NCI-H226 (cell line): Measurements from ENCODE around the gene BPHL.
"Not testable (repeated sequence)": the region's sequence is repeated elsewhere in the genome, so short reads cannot be mapped to it uniquely, and the experiment has no call there.

Source experiments
- DNase-seq: peaks from one replicate; pipeline ENCODE4 v3.0.0-alpha.2; 2015

Gene BPHL

DNA sequence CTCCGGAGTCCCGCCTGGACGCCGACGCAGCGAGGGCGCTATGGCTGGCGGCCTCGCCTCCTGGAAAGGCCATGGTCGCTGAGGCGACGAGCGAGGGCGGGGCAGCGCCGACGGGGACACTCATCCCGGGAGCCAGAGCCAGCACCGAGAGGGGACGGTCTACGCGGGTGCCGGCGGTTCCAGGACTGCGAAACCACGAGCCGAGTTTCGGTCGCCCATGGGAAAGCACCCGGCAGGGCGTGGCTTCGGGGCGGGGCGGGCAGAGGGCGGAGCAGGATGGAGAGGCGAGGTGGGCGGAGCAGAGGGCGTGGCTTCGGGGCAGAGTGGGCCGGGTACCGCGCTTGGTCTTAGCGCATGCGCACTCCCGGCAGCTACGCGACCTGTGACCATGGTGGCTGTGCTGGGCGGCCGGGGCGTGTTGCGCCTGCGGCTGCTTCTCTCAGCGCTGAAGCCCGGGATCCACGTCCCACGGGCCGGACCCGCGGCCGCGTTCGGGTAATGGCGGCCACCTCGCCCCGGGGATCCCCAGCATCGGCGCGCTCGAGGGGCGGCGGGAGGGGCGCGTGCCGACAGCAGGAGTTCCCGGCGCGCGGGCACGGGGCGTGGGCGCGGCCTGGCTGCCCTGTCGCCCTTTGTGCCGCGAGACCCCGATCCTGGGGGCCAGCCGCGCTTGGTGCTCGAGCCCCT, at the start of gene BPHL:
BPHL (plus strand) TSS at position 359 of the 687 bp plus-strand sequence; CDS start at position 389, 30 bp downstream.
- DNase-seq, result peak; percentile 77

DNA sequence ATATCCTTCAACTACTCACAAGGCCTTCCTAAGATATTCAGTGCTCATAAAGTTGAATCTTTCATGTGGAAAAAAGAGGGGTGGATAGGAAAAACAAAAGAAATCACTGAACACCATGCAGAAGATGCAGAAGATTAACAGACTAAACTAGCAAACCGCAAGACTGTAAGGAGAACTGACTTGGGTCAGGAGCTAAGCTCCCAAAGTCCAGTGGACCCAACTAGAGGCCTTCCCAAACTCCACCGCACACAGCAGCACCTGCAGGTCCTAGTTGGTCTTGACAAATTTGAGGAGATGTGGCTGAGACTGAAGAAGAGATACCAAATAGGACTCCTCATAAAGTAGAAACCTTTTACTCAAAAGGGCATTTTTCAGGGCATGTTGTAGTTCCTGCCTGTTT, 46.9 kb upstream of the BPHL start:
- no peak for DNase-seq

DNA sequence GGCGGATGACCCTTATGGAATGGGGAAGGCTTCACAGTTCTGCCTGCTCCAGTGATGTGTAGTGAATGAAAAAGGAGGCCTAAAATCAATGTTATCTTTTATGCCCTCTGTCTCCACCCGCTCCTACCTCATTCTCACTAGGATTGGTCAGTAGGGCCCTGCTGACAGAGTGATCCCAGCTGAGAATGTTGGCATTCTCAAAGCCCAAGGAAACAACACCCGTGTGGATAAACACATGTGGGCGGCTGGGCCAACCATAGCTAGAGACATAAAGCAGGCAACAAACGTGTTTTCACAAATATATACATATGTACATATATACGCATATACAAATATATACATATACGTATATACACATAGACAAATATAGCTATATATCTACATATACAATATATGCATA, 45.7 kb upstream of the BPHL start:
- no peak for DNase-seq

DNA sequence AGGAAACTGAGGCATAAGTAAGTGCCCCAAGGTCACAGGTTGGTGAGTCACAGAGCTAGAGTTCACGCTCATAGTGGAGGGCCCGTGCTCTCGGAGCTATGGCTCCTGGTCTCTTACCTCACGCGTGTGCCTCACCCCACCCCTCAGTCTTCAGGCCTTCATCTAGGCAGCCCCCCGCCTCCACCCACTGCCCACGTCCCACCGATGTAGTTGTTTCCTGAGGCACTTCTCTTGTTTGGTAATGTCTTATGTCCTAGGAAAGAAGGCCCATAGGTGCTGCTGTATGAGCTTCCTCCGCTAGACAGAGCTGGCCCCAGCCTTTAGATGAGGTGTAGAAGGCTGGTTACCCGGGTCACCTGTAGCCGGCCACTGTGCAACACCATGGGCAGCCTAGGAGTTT, 45.1 kb upstream of the BPHL start:
- no peak for DNase-seq

- no peak for DNase-seq
These were observed 42.8 kb upstream of the BPHL start for GRCh38 chr6:3075772-3076113.

- no peak for DNase-seq
These were observed 42.2 kb upstream of the BPHL start for GRCh38 chr6:3076320-3076719.

- DNase-seq, result no peak
These were observed 41.1 kb upstream of the BPHL start for GRCh38 chr6:3077430-3077829.

DNA sequence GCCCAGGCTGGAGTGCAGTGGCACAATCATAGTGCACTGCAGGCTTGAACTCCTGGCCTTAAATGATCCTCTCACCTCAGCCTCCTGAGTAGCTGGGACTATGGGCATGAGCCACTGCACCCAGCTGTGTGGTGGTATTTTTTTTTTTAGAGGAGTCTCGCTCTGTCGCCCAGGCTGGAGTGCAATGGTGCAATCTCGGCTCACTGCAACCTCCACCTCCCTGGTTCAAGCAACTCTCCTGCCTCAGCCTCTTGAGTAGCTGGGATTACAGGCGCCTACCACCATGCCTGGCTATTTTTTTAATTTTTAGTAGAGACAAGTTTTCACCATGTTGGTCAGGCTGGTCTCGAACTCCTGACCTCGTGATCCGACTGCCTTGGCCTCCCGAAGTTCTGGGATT, 39.6 kb upstream of the BPHL start:
- not testable (repeated sequence) for DNase-seq

- DNase-seq, result no peak
These were observed 38.8 kb upstream of the BPHL start for GRCh38 chr6:3079682-3080081.

DNA sequence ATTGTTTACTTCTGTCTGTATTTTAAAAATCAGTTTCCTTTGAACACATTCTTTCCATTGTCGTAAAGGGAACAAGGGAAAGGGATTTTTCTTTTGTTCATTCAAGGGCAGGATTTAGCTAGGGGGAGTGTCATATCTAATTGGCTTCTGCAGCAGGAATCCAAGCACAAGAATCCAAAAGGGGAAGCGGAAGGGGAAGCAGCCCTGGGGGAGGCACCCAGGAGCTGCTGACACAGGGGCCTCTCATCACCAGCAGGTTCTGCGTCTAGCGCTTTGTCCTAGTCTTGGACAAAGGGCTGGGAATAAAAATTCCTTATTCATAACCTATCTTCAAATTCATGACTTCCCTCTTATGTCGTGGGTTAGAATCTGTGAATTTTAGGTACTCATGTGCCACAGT, 36.6 kb upstream of the BPHL start:
- no peak for DNase-seq

- no peak for DNase-seq
These were observed 33.4 kb upstream of the BPHL start for GRCh38 chr6:3085074-3085473.

DNA sequence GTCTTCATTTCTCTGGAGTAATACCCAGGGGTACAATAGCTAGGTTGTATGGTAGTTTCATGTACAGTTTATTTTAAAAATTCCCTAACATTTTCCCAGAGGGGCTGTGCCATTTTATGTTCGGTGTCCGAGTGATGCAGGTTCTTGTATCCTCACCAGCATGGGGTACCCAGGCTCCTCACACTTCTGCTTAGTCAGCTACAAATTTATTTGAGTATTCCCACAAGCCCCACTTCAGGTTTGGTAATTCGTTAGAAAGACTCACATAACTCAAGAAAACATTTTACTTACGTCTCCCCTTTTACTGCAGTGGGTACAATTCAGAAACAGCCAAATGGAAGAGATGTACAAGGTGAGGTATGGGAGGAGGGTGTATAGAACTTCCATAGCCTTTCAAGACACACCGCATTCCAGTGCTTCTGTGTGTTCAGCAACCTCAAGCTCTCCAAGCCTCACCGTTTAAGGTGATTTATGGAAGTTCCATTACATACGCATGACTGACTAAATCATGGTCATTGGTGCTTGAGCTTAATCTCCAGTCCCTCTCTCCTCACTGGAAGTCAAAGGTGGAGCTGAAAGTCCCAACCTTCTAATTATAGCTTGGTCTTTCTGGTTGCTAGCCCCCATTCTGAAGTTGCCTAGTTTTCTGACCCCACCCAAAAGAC, 32.1 kb upstream of the BPHL start:
- DNase-seq, result no peak

GRCh38 chr6:3088446-3088845, 30.1 kb upstream of the BPHL start:
- DNase-seq, result no peak

GRCh38 chr6:3088968-3089367, 29.5 kb upstream of the BPHL start:
- no peak for DNase-seq

DNA sequence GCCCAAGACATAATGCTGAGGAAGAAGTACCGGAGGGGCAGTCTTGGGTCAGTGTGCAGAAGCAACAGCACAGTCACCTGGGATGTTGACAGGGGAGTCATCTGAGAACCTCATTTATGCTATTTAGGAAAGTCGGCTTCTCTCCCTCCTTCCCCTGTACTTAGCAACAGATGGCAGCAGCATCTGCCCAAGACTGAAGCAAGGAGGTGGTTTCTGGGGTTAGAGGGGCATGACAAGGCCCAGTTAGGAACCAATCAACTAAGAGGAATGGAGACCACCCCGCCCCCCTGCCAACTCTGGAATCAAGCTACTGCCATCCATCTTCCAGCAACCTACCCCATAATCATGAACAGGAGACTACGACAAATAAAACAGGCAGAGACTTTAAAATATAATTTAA, 28.5 kb upstream of the BPHL start:
- no peak for DNase-seq

DNA sequence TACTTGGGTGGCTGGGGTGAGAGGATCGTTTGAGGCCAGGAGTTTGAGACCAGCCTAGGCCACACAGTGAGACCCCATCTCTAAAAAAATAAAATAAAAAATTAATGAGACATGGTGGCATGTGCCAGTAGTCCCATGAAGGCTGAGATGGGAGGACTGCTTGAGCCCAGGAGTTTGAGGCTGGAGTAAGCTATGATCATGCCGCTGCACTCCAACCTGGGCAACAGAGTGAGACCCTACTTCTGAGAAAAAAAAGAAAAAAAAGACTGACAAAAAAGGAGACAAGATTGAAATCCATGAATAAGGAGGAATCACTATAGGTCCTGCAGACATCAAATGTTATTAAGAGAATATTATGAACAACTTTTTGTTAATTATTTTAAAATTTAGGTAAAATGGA, 23.7 kb upstream of the BPHL start:
- DNase-seq, result no peak

DNA sequence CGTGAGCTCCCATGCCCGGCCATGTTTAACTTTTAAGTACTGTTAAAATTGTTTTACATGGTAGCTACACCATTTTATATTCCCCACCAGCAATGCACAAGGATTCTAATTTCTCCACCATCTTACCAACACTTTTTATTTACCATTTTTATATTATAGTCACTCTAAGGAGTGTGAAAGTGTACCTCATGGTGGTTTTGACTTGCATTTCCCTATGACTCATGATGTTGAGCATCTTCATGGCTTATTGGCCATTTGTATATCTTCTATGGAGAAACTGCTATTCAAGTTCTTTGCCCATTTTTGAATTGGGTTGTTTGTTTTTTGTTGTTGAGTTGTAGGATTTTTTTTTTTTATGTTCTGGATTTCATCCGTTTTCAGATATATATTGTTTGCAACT, 15.6 kb upstream of the BPHL start:
- DNase-seq, result no peak

- DNase-seq, result no peak
These were observed 9.6 kb upstream of the BPHL start for GRCh38 chr6:3108746-3109414.

- DNase-seq, result no peak
These were observed 8.8 kb upstream of the BPHL start for GRCh38 chr6:3109761-3110160.

- DNase-seq, result no peak
These were observed 4.1 kb upstream of the BPHL start for GRCh38 chr6:3114377-3114776.

- DNase-seq, result no peak
These were observed 579 bp upstream of the BPHL start for GRCh38 chr6:3117912-3118352.

GRCh38 chr6:3119040-3119723, 671 bp downstream of the BPHL start:
- no peak for DNase-seq

GRCh38 chr6:3120765-3121089, 2.2 kb downstream of the BPHL start:
- DNase-seq, result no peak

GRCh38 chr6:3122823-3123182, 4.3 kb downstream of the BPHL start:
- no peak for DNase-seq
